HepG2 (cell line): ENCODE measurements around the gene PCBD1.

Source experiments
- ATF2 ChIP-seq: sonication (generic); formaldehyde crosslinking; IDR thresholded peaks from 2 replicates; pipeline ENCODE4 v1.4.0; 2020; ENCODE audit warnings: missing genetic modification reagents
- EZH2 ChIP-seq: conservative IDR thresholded peaks from 2 replicates; pipeline ENCODE4 v1.6.1; 2012; ENCODE audit warnings: mild to moderate bottlenecking, low read depth, low read length, moderate library complexity
- IRF1 ChIP-seq: sonication (generic); formaldehyde crosslinking; IDR thresholded peaks from 2 replicates; pipeline ENCODE4 v1.4.0; 2020; ENCODE audit warnings: low read depth, mild to moderate bottlenecking, missing genetic modification reagents
- SIN3A ChIP-seq: IDR thresholded peaks from 2 replicates; pipeline ENCODE4 v1.6.1; 2011; ENCODE audit warnings: low read depth, mild to moderate bottlenecking, control low read depth, low read length, borderline replicate concordance
- TRAFD1 ChIP-seq: sonication (generic); formaldehyde crosslinking; IDR thresholded peaks from 2 replicates; pipeline ENCODE4 v1.5.1; 2020; ENCODE audit warnings: missing genetic modification reagents, mild to moderate bottlenecking, borderline replicate concordance
- USF2 ChIP-seq, 2 experiments: sonication (generic) in 1 of 2; formaldehyde crosslinking in 1 of 2; IDR thresholded peaks; 2 replicates each; pipeline versions ENCODE4 v1.5.1 to v1.6.1; 2011 to 2020; ENCODE audit warnings: borderline replicate concordance in 1 of 2, low read depth in 1 of 2, low read length in 1 of 2, mild to moderate bottlenecking in 1 of 2, missing genetic modification reagents in 1 of 2, moderate library complexity in 1 of 2
- ZFP90 ChIP-seq: sonication (generic); formaldehyde crosslinking; IDR thresholded peaks from 2 replicates; pipeline ENCODE4 v1.8.0; 2022; ENCODE audit warnings: missing genetic modification reagents, mild to moderate bottlenecking, inconsistent platforms, borderline replicate concordance
- ZNF138 ChIP-seq: sonication (generic); formaldehyde crosslinking; IDR thresholded peaks from 2 replicates; pipeline ENCODE4 v1.5.0; 2020; ENCODE audit warnings: mild to moderate bottlenecking, low read depth, missing genetic modification reagents
- ZNF274 ChIP-seq: sonication (generic); formaldehyde crosslinking; IDR thresholded peaks from 2 replicates; pipeline ENCODE4 v1.5.1; 2020; ENCODE audit warnings: mild to moderate bottlenecking, missing genetic modification reagents

GRCh38 chr10:70886921-70887665 is 1.3 kb downstream of the PCBD1 start:
- TF ChIP-seq EZH2 (no peak), USF2 (IDR thresholded peaks at IDR 0.05; ENCODE audit: low read depth, low read length) (no peak), USF2 (CRISPR knock-in tag; IDR thresholded peaks at IDR 0.05; ENCODE audit: borderline replicate concordance) (no peak), IRF1 (CRISPR knock-in tag) (no peak), ZNF138 (CRISPR knock-in tag) (no peak), SIN3A (no peak), ZFP90 (CRISPR knock-in tag) (no peak), TRAFD1 (CRISPR knock-in tag) (no peak), ZNF274 (CRISPR knock-in tag) (no peak), ATF2 (no peak)
